GM21717 (cell line): ENCODE measurements around the gene NDEL1.

Experiments used
- ATAC-seq: cut with Tn5 transposase; IDR thresholded peaks from one replicate; pipeline ENCODE4 v1.9.1; 2021; ENCODE audit warnings: mild to moderate bottlenecking, moderate library complexity; ENCODE audit not compliant: unreplicated experiment

The NDEL1 gene

GRCh38 chr17:8475781-8476180 is 40.1 kb downstream of the NDEL1 start:
- no peak for ATAC-seq

DNA sequence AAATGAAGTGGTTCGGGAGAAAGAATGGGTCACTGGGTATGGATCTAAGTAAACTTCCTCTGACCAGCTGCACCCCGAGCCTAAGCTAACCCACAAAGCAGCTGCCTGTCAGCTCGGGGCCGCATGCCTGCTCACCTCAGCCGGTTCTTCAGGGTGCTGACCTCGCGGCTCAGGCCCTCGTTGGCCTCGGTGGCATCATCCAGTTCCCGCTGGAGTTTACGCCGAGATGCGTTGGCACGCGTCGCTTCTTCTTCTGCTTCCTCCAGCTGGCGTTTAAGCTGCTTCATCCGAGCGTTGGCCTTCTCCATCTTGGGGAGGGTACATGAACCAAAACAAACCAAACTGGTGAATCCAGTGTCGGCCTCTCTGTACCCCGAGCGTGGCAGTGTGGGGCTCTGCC is 41.1 kb downstream of the NDEL1 start:
- no peak for ATAC-seq

DNA sequence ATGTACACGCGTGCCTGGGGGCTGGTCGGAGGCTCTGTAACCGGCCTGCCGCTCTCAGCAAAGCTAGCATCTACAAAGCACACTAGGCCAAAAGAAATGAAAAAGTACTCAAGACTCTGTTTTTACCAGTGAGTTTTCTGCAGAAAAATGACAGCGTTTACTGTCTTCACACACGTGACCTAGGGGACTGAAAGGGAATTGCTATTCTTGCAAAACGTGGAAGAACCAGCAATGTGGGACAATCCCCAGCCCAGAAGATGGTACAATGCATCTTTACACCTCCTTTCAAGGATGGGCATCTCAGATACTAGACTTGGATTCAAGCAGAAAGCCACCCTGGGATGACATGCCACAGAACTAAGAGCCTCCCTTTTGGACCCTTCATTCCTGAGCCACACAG is 41.5 kb downstream of the NDEL1 start:
- ATAC-seq = no peak

DNA sequence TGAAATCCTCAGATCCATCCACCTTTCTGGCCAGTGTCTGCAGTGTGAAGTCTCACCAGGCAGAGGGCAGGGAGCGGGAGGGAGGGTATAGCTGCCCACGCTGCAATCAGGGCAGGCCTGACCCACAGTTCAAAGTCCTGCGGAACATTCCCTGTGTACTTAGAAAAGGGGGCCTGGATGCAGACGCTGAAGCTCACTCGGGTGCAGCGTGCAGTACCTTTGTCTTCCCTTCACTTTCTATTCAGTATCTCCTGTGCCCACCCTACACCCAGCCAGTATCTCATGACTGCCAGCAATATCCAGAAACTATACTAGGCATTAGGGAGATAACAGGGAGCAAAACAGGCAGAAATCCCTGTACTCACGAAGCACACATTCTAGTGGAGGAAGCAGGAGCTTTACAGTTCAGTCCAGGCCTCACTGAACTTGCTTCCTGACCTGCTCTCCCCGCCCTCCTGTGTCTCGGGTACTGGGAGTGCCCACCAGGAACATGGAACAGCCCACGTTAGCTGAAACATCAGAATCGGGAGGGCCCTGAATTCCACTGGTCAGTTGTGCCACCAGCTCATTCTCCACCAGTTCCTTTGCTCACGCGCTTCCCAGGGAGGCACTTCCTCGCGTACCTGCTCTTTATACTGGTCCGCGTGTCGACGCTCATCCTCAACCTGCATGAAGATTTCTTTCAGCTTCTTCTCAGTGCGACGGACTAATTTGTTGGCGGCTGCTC is 42.2 kb downstream of the NDEL1 start:
- ATAC-seq = no peak

DNA sequence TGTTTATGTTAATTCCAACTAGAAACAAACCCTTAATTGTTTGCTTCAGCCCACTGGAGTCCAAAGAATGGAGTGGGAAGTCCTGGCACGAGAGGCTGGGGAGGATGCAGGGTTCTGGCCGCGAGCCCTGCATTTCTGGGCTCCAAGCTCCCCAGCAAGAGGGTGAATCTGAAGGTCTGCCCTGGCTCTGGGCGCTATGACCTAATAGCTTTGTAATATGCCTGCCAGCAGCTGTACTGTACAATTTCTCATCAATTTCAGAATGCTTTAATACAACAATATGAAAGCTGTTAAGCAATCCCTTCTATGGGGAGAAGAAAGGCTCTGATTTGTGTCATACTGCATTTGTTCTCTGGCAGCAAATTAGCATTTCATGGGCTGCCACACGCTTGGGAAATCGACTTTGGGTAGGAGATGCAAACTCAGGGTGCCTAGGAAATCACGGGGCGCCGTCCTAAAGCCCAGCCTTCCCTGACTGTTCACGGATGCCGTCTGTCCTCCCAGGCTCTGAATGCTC is 43.8 kb downstream of the NDEL1 start:
- no peak for ATAC-seq

DNA sequence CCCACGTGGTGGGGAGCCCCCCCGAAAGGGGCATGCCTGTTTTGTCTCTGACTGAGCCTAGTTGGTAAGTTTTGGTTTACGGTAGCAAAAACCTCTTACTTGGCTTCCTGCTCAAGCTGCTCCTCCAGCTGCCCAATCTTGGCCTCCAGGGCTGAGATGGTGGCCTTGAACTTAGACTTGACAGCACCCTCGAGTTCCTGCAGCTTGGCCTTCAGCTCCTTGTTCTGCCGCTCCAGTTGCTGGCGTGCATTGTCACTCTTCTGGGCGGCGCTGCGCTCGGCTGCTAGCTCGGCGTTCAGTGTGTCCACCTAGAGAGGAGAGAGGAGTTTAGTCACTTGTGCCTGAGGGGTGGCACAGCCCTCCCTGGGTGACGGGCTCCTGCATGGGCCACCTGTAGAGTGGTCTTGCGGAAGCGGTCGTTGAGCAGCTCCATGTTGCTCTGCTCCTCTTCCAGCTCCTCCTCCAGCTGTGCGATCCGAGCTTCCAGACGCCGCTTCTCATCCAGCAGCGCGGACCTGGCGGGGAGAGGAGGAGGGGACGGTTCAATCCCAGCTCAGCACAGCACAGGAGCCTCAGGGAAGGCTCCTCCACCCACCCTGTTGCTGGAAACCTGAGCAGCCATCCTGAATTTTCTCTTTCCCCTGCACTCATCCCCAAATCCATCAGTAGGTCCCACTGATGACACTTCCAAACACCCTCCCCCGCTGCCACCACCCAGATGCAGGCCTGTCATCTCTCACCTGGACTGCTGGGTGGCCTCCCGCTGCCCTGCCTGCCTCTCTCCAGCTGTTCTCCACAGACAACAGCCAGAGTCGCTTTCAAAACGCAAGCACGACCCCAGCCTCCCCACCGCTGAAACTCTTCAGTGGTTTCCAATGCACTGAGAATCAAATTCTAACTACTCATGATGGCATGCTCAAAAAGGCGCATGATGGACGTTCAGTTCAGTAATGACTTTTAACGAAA is 44.6 kb downstream of the NDEL1 start:
- ATAC-seq = no peak

- ATAC-seq = no peak
These were observed 45.4 kb downstream of the NDEL1 start for GRCh38 chr17:8481089-8481488.

DNA sequence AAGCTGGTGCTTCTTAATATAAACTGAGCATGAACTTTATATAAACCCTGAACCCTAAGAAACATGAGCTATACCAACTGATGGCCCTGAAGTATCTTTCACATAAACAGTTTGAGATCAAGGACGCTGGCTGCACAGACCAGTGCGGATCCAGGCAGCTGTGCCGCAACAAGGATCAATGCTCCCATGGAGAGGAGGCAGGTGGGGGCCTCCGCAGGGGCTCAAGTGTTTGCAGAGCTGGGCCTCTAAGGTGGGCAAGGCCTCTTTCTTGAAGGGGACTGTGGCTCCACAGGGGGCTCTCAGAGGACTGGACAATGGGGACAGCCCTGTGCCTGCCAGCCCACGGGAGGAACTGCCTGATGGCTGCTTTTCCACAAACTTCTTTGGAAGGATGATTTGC is 46.0 kb downstream of the NDEL1 start:
- no peak for ATAC-seq

GRCh38 chr17:8482546-8482945 is 46.9 kb downstream of the NDEL1 start:
- ATAC-seq = no peak

DNA sequence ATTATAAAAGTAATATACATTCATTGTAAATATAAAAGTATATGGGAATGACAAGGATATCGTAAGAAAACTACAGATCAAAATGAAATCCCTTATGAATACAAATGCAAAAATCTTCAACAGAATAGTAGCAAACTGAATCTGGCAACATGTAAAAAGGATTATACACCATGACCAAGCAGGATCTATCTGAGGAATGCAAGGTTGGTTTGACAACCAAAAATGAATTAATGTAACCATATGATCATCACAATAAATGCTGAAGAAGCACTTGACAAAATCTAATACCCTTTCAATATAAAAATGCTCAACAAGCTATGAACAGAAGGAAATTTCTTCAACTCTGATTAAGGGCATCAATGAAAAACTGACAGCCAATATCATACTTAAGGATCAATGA is 48.8 kb downstream of the NDEL1 start:
- ATAC-seq = no peak

DNA sequence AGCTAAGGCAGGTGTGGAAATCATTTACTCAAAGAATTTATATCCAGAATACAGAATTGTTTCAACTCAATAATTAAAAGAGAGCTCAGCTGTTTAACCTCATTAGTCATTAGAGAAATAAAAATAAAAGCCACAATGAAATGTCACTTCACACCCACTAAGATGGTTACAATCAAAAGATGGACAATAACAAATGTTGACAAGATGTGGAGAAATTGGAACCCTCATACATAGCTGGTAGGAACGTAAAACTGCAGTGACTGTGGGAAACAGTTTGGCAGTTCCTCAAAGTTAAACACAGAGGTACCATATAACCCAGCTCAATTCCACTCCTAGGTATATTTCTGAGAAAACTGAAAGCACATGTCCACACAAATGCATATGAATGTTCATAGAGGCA is 49.8 kb downstream of the NDEL1 start:
- no peak for ATAC-seq

DNA sequence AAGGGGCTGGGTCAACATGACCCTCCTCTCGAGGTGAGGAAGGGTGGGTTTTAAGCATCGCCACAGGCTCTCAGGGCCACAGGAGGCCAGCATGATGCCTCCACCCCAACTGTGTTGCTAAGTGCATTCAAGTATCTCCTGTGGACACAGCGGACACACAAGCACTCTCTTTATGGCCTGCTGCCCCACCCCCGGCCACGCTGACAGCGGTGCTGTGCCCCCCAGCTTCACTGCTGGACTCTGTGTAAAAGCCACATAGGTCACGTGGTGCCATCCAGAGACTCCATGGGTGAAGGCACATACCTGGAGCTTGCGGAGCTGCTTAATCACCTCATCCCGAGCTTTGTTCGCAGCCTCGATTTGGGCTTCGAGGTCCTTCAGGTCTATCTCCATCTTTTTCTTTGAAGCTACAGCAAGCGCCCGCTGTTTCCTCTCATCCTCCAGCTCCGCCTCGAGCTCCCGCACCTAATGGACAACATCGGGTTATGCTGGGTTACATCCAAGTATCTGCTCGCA is 51.5 kb downstream of the NDEL1 start:
- no peak for ATAC-seq

GRCh38 chr17:8487743-8488142 is 52.1 kb downstream of the NDEL1 start:
- no peak for ATAC-seq

- ATAC-seq = no peak
These were observed 52.8 kb downstream of the NDEL1 start for GRCh38 chr17:8488491-8488890.

- ATAC-seq = no peak
These were observed 53.2 kb downstream of the NDEL1 start for GRCh38 chr17:8488901-8489300.

DNA sequence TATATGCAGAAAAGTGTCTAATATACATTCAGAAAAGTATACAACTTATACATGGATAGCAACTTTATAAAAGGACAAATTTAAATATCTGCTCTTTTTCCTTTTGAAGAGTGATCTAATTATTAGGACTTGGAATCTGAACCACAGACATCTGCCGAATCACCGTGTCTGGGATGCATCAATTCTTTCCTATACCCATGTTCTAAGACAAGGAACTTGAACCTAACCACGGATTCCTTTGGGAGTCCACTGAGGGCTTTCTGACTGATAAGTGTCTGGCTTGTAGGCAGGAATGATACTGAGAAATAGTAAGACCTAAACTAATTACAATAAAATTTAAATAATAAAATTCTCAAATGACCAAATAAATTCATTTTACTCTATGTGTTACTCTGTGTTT is 54.2 kb downstream of the NDEL1 start:
- ATAC-seq = no peak

GRCh38 chr17:8490256-8491023 is 54.8 kb downstream of the NDEL1 start:
- no peak for ATAC-seq

DNA sequence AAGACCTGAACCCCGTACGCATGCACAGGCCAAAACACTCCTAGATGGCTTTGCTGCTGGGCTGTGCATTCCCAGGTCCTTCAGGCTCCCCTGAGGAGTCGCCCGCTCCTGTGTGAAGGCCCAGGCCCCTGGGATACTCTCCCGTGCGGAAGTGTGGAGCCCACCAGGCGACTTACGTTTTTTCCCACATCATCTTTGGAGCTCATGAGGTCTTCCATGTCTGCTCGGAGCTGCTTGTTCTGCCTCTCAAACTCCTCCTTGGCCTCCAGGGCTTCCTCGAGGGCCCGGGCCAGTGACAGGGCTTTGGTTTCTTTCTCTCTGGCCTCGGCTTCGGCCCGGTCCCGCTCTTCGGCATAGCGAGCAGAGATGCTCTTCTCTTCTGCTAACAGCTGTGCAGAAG is 56.4 kb downstream of the NDEL1 start:
- no peak for ATAC-seq

- no peak for ATAC-seq
These were observed 58.3 kb downstream of the NDEL1 start for GRCh38 chr17:8494021-8494420.

DNA sequence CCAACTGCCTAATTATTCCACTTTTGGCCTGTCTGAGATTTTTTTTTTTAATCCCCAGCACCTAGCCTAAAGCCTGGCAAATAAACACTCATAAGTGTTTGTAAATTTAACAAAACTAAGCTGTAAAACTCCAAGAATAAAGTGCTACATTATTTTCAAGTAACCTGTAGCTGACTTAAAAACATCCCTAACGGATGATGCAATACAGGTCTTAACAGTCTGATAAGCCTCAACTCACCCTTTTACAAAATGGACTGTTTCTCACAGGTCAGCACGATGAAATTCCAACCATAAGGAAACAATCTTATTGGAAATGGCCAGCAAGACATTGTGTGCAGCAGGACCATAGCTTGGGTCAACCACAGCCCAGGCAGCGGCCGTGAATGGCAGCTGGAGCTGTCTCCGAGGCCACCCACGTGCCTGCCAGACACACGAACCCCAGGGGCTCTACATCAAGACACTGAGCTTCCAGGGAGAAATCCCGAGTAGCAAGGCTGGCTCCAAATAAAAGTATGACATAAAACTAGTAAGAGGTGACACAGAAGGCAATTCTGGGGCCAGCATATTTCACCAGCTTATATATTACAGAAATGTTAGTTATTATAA is 58.9 kb downstream of the NDEL1 start:
- ATAC-seq = no peak

DNA sequence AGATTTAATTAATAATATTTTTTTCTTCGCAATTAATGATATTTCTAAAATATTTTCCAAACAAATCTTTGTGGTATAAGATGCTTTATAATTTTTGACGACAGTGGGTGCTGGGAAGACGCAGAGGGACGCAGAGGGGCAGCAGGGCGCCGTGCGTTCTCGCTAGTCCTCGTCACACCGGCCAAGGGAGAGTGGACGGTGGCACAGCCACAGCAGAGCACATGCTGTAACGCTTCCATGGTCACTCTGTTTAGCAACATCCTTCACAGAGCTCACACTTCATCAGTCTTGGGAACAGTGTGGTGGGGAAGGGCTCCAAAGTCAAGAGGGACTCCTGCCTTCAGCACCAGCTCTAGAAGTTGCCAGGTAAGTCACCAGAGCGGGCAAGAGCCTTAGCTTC is 60.4 kb downstream of the NDEL1 start:
- ATAC-seq = no peak
